NCI-H2029 treated with DMSO at 0.1 percent for 48 hours (cell line): ENCODE data around the gene CTNND2.
"Not testable (repeated sequence)": the region's sequence is repeated elsewhere in the genome, so short reads cannot be mapped to it uniquely, and the experiment has no call there.

ENCODE experiments used
- DNase-seq: peaks from one replicate; lab custom pipeline; 2025; lab: John Stamatoyannopoulos, UW

The CTNND2 gene

GRCh38 chr5:11313694-11314093, 590.6 kb downstream of the CTNND2 start:
- DNase-seq, result not testable (repeated sequence)

- DNase-seq, result no peak
Measured at GRCh38 chr5:11311731-11312130, 592.5 kb downstream of the CTNND2 start.

- no peak for DNase-seq
Measured at GRCh38 chr5:11311272-11311671, 593.0 kb downstream of the CTNND2 start.

GRCh38 chr5:11310158-11310557, 594.1 kb downstream of the CTNND2 start:
- no peak for DNase-seq

- DNase-seq, result no peak
Measured at GRCh38 chr5:11306365-11306764, 597.9 kb downstream of the CTNND2 start.

- DNase-seq, result no peak
Measured at GRCh38 chr5:11305245-11305644, 599.0 kb downstream of the CTNND2 start.

GRCh38 chr5:11304641-11305040, 599.6 kb downstream of the CTNND2 start:
- no peak for DNase-seq

GRCh38 chr5:11302663-11303062, 601.6 kb downstream of the CTNND2 start:
- DNase-seq, result no peak

GRCh38 chr5:11301171-11301570, 603.1 kb downstream of the CTNND2 start:
- DNase-seq, result no peak

- DNase-seq, result no peak
Measured at GRCh38 chr5:11300736-11301135, 603.5 kb downstream of the CTNND2 start.

GRCh38 chr5:11298877-11299276, 605.4 kb downstream of the CTNND2 start:
- no peak for DNase-seq

- no peak for DNase-seq
Measured at GRCh38 chr5:11293523-11293922, 610.7 kb downstream of the CTNND2 start.

GRCh38 chr5:11292648-11293356, 611.4 kb downstream of the CTNND2 start:
- no peak for DNase-seq

- DNase-seq, result no peak
Measured at GRCh38 chr5:11289733-11290132, 614.5 kb downstream of the CTNND2 start.

- DNase-seq, result no peak
Measured at GRCh38 chr5:11289208-11289607, 615.0 kb downstream of the CTNND2 start.

- no peak for DNase-seq
Measured at GRCh38 chr5:11281842-11282241, 622.4 kb downstream of the CTNND2 start.

GRCh38 chr5:11277323-11277722, 626.9 kb downstream of the CTNND2 start:
- no peak for DNase-seq

GRCh38 chr5:11273180-11273903, 630.9 kb downstream of the CTNND2 start:
- DNase-seq, result no peak

- DNase-seq, result no peak
Measured at GRCh38 chr5:11269515-11269914, 634.7 kb downstream of the CTNND2 start.

- no peak for DNase-seq
Measured at GRCh38 chr5:11268891-11269290, 635.4 kb downstream of the CTNND2 start.

GRCh38 chr5:11266331-11266730, 637.9 kb downstream of the CTNND2 start:
- no peak for DNase-seq

GRCh38 chr5:11261241-11261640, 643.0 kb downstream of the CTNND2 start:
- DNase-seq, result no peak

- no peak for DNase-seq
Measured at GRCh38 chr5:11258001-11258400, 646.2 kb downstream of the CTNND2 start.

- DNase-seq, result no peak
Measured at GRCh38 chr5:11252523-11252922, 651.7 kb downstream of the CTNND2 start.
